ENCODE results near the gene DAAM1.

DAAM1 gene

GRCh38 chr14:59342516-59343484 lies 154.3 kb downstream of the DAAM1 start:
- no peak overlapping the region for H2BK120ac ChIP-seq (ENCODE audit: low read depth, low read length)
- no peak overlapping the region for H3K27ac ChIP-seq (replicated peaks; ENCODE audit: low read length)
- H2BK5ac ChIP-seq (ENCODE audit: low read length): no peak overlapping the region
- no peak overlapping the region for H3K14ac ChIP-seq (ENCODE audit: low read length)
- H3K18ac ChIP-seq (ENCODE audit: low read length): no peak overlapping the region
- H4K91ac ChIP-seq (ENCODE audit: low read depth, low read length, poor library complexity): no peak overlapping the region
- no peak overlapping the region for H3K23ac ChIP-seq (ENCODE audit: low read depth, low read length, poor library complexity)
- no peak overlapping the region for H3K4me2 ChIP-seq (ENCODE audit: insufficient read depth, low read length, poor library complexity, severe bottlenecking)
- peaks cover 0 to 4% of the 10 kb centered on the region in 2 donors for H3K9me3 ChIP-seq (replicated peaks in 1 of 2; ENCODE audit: control insufficient read depth in 2 of 2, insufficient read depth in 1 of 2, low read depth in 1 of 2, low read length in 2 of 2)
- no peak for DNase-seq (ENCODE audit: low spot score)
- no peak overlapping the region for H2AFZ ChIP-seq (ENCODE audit: low read length)
- no peak overlapping the region for H2BK15ac ChIP-seq (ENCODE audit: low read length)
- no peak overlapping the region for H3K4ac ChIP-seq (ENCODE audit: low read length)
- H3K36me3 ChIP-seq (replicated peaks in 1 of 2; ENCODE audit: control insufficient read depth in 2 of 2, insufficient read depth in 2 of 2, low read length in 2 of 2): peaks cover 0 to 27% of the 10 kb centered on the region in 2 donors
- no peak overlapping the region for H3K9ac ChIP-seq (ENCODE audit: low read depth, low read length, poor library complexity)
- H4K8ac ChIP-seq (ENCODE audit: low read depth, low read length): no peak overlapping the region
- peaks cover 20 to 52% of the 10 kb centered on the region in 2 donors for H3K4me1 ChIP-seq (ENCODE audit: control insufficient read depth in 2 of 2, insufficient read depth in 1 of 2, low read depth in 1 of 2, low read length in 2 of 2)
- no peaks in the 10 kb centered on the region for H3K27me3 ChIP-seq (ENCODE audit: control insufficient read depth in 3 of 3, insufficient read depth in 3 of 3, low read depth in 1 of 3, low read length in 3 of 3)
- no CpG with 5 or more reads among the region's 11 CpGs for WGBS, 2 donors (ENCODE audit: extremely low coverage in 2 of 2, insufficient read length in 2 of 2, insufficient replicate concordance in 1 of 2)
- H2BK12ac ChIP-seq (ENCODE audit: low read length): no peak overlapping the region
- H2AK5ac ChIP-seq (ENCODE audit: low read depth, low read length): no peak overlapping the region
- no peak overlapping the region for H3K4me3 ChIP-seq (ENCODE audit: low read length in 2 of 2)
- no peaks in the 10 kb centered on the region for H3K79me1 ChIP-seq (ENCODE audit: low read depth, low read length)

- Histone ChIP-seq H3K4ac (ENCODE audit: low read length) (no peak overlapping the region), H3K27me3 (ENCODE audit: control insufficient read depth in 3 of 3, insufficient read depth in 3 of 3, low read depth in 1 of 3, low read length in 3 of 3) (no peaks in the 10 kb centered on the region), H4K8ac (ENCODE audit: low read depth, low read length) (no peak overlapping the region), H4K91ac (ENCODE audit: low read depth, low read length, poor library complexity) (no peak overlapping the region), H2BK5ac (ENCODE audit: low read length) (no peak overlapping the region), H3K9ac (ENCODE audit: low read depth, low read length, poor library complexity) (no peak overlapping the region), H2AFZ (ENCODE audit: low read length) (no peak overlapping the region), H2BK120ac (ENCODE audit: low read depth, low read length) (no peak overlapping the region), H3K4me1 (ENCODE audit: control insufficient read depth in 2 of 2, insufficient read depth in 1 of 2, low read depth in 1 of 2, low read length in 2 of 2) (peaks cover 20 to 49% of the 10 kb centered on the region in 2 donors), H3K79me1 (ENCODE audit: low read depth, low read length) (no peaks in the 10 kb centered on the region), H3K9me3 (replicated peaks in 1 of 2; ENCODE audit: control insufficient read depth in 2 of 2, insufficient read depth in 1 of 2, low read depth in 1 of 2, low read length in 2 of 2) (no peaks in the 10 kb centered on the region), H3K23ac (ENCODE audit: low read depth, low read length, poor library complexity) (no peak overlapping the region), H3K14ac (ENCODE audit: low read length) (no peak overlapping the region), H3K36me3 (replicated peaks in 1 of 2; ENCODE audit: control insufficient read depth in 2 of 2, insufficient read depth in 2 of 2, low read length in 2 of 2) (peaks cover 0 to 35% of the 10 kb centered on the region in 2 donors), H2AK5ac (ENCODE audit: low read depth, low read length) (no peak overlapping the region), H3K4me3 (ENCODE audit: low read length in 2 of 2) (no peak overlapping the region), H2BK12ac (ENCODE audit: low read length) (no peak overlapping the region), H3K27ac (replicated peaks; ENCODE audit: low read length) (no peak overlapping the region), H2BK15ac (ENCODE audit: low read length) (no peak overlapping the region), H3K4me2 (ENCODE audit: insufficient read depth, low read length, poor library complexity, severe bottlenecking) (no peak overlapping the region), H3K18ac (ENCODE audit: low read length) (no peak overlapping the region)
- WGBS, 2 donors (ENCODE audit: extremely low coverage in 2 of 2, insufficient read length in 2 of 2, insufficient replicate concordance in 1 of 2): no CpG with 5 or more reads among the region's 3 CpGs
- no peak for DNase-seq (ENCODE audit: low spot score)
Measured at GRCh38 chr14:59343585-59343984, 155.1 kb downstream of the DAAM1 start.

- DNase-seq (ENCODE audit: low spot score): no peak
- H3K23ac ChIP-seq (ENCODE audit: low read depth, low read length, poor library complexity): no peak overlapping the region
- H2BK120ac ChIP-seq (ENCODE audit: low read depth, low read length): no peak overlapping the region
- H3K14ac ChIP-seq (ENCODE audit: low read length): no peak overlapping the region
- H3K4me3 ChIP-seq (ENCODE audit: low read length in 2 of 2): no peak overlapping the region
- peaks cover 0 to 39% of the 10 kb centered on the region in 2 donors for H3K36me3 ChIP-seq (replicated peaks in 1 of 2; ENCODE audit: control insufficient read depth in 2 of 2, insufficient read depth in 2 of 2, low read length in 2 of 2)
- no CpG with 5 or more reads among the region's 4 CpGs for WGBS, 2 donors (ENCODE audit: extremely low coverage in 2 of 2, insufficient read length in 2 of 2, insufficient replicate concordance in 1 of 2)
- no peak overlapping the region for H3K18ac ChIP-seq (ENCODE audit: low read length)
- no peaks in the 10 kb centered on the region for H3K9me3 ChIP-seq (replicated peaks in 1 of 2; ENCODE audit: control insufficient read depth in 2 of 2, insufficient read depth in 1 of 2, low read depth in 1 of 2, low read length in 2 of 2)
- no peak overlapping the region for H2AK5ac ChIP-seq (ENCODE audit: low read depth, low read length)
- no peak overlapping the region for H2BK5ac ChIP-seq (ENCODE audit: low read length)
- no peak overlapping the region for H3K27ac ChIP-seq (replicated peaks; ENCODE audit: low read length)
- no peak overlapping the region for H4K8ac ChIP-seq (ENCODE audit: low read depth, low read length)
- H3K9ac ChIP-seq (ENCODE audit: low read depth, low read length, poor library complexity): no peak overlapping the region
- H4K91ac ChIP-seq (ENCODE audit: low read depth, low read length, poor library complexity): no peak overlapping the region
- no peaks in the 10 kb centered on the region for H3K79me1 ChIP-seq (ENCODE audit: low read depth, low read length)
- H3K27me3 ChIP-seq (ENCODE audit: control insufficient read depth in 3 of 3, insufficient read depth in 3 of 3, low read depth in 1 of 3, low read length in 3 of 3): no peaks in the 10 kb centered on the region
- H3K4me2 ChIP-seq (ENCODE audit: insufficient read depth, low read length, poor library complexity, severe bottlenecking): no peak overlapping the region
- no peak overlapping the region for H2AFZ ChIP-seq (ENCODE audit: low read length)
- no peak overlapping the region for H2BK12ac ChIP-seq (ENCODE audit: low read length)
- no peak overlapping the region for H2BK15ac ChIP-seq (ENCODE audit: low read length)
- H3K4ac ChIP-seq (ENCODE audit: low read length): no peak overlapping the region
- H3K4me1 ChIP-seq (ENCODE audit: control insufficient read depth in 2 of 2, insufficient read depth in 1 of 2, low read depth in 1 of 2, low read length in 2 of 2): peaks cover 20 to 46% of the 10 kb centered on the region in 2 donors
Measured at GRCh38 chr14:59344016-59344415, 155.5 kb downstream of the DAAM1 start.

DNA sequence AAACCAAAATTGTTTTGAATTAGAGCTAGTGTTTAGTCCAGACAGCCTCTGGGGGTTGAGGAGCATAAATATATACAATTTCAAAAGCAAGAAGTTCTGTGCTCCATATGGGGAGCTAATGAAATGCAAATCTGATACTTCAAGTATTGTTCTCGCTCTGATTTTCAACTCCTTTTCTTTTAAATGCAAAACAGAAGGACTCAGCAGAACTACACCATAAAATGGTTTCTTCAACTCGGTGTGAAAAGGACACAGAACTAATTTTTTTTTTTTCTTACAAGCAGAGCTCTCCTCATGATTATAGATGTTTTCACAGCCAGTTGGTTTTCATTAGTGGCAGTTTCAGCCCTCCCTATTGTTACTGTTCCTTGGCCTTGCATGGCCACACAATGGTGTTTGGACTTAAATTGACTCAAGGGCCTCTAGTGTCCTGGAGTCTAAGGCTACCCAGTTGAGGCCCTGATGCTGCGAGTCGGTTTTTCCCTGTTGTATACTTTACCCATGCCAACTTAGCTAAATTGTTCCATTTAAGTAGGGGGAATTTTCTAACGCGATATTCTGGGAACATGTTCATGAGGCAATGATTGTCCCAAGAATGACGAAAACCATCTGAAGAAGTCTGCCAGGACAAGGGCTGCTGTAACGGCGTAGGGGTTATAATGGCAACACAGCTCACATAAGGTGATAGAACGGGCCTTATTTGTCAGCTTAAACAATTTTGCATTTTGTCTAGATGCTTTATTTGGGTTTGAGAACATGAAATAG lies 156.4 kb downstream of the DAAM1 start:
- no CpG with 5 or more reads among the region's 10 CpGs for WGBS, 2 donors (ENCODE audit: extremely low coverage in 2 of 2, insufficient read length in 2 of 2, insufficient replicate concordance in 1 of 2)
- H3K4ac ChIP-seq (ENCODE audit: low read length): no peak overlapping the region
- H3K27me3 ChIP-seq (ENCODE audit: control insufficient read depth in 3 of 3, insufficient read depth in 3 of 3, low read depth in 1 of 3, low read length in 3 of 3): no peaks in the 10 kb centered on the region
- H3K4me2 ChIP-seq (ENCODE audit: insufficient read depth, low read length, poor library complexity, severe bottlenecking): no peak overlapping the region
- H3K79me1 ChIP-seq (ENCODE audit: low read depth, low read length): no peaks in the 10 kb centered on the region
- H3K23ac ChIP-seq (ENCODE audit: low read depth, low read length, poor library complexity): no peak overlapping the region
- no peak overlapping the region for H3K4me3 ChIP-seq (ENCODE audit: low read length in 2 of 2)
- H2BK5ac ChIP-seq (ENCODE audit: low read length): no peak overlapping the region
- peaks cover 0 to 47% of the 10 kb centered on the region in 2 donors for H3K36me3 ChIP-seq (replicated peaks in 1 of 2; ENCODE audit: control insufficient read depth in 2 of 2, insufficient read depth in 2 of 2, low read length in 2 of 2)
- H4K91ac ChIP-seq (ENCODE audit: low read depth, low read length, poor library complexity): no peak overlapping the region
- H3K27ac ChIP-seq (replicated peaks; ENCODE audit: low read length): no peak overlapping the region
- no peak overlapping the region for H2BK12ac ChIP-seq (ENCODE audit: low read length)
- no peak overlapping the region for H2AFZ ChIP-seq (ENCODE audit: low read length)
- H3K14ac ChIP-seq (ENCODE audit: low read length): no peak overlapping the region
- no peak overlapping the region for H3K18ac ChIP-seq (ENCODE audit: low read length)
- no peaks in the 10 kb centered on the region for H3K9me3 ChIP-seq (replicated peaks in 1 of 2; ENCODE audit: control insufficient read depth in 2 of 2, insufficient read depth in 1 of 2, low read depth in 1 of 2, low read length in 2 of 2)
- H3K9ac ChIP-seq (ENCODE audit: low read depth, low read length, poor library complexity): no peak overlapping the region
- H2BK15ac ChIP-seq (ENCODE audit: low read length): no peak overlapping the region
- no peak for DNase-seq (ENCODE audit: low spot score)
- H3K4me1 ChIP-seq (ENCODE audit: control insufficient read depth in 2 of 2, insufficient read depth in 1 of 2, low read depth in 1 of 2, low read length in 2 of 2): peaks cover 17 to 37% of the 10 kb centered on the region in 2 donors
- no peak overlapping the region for H4K8ac ChIP-seq (ENCODE audit: low read depth, low read length)
- H2AK5ac ChIP-seq (ENCODE audit: low read depth, low read length): no peak overlapping the region
- no peak overlapping the region for H2BK120ac ChIP-seq (ENCODE audit: low read depth, low read length)
